ENCODE measurements around the gene JAM3. TPM values are rescaled to one million over a fixed set of nuclear protein-coding genes. Genes with fewer than 3 reads are reported as not detected.

JAM3 gene
- total RNA-seq, 3 donors from 2014 or later (not counting 1 experiment from before 2014, with no cell fraction given), result 2.1 to 3.8 (median 2.4) TPM

DNA sequence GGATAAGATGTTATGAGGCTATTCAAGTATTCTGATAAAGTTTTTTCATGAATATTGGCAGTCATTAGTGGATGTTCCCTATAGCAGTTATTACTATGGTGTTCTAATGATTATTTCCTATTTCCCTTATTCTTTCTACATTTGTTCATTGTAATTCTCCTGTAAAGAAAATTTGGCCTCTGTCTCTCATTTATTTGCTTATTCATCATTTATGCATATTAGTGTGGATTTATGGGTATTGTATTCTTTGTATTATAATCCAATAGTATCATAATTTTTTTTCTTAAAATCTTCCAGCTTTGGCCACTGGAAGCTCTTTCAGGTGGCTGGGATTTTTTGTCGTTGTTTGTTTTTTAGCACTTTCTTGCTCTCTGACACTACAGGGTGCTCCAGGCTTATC lies 47.3 kb downstream of the JAM3 start:
- Histone ChIP-seq H3K27ac (ENCODE audit: low read length) (no peak overlapping the region), H3K4me3 (ENCODE audit: low read length) (no peak overlapping the region), H3K9me3 (ENCODE audit: control insufficient read depth, insufficient read depth, low read length) (no peaks in the 10 kb centered on the region), H3K27me3 (ENCODE audit: control insufficient read depth, insufficient read depth, low read length) (no peaks in the 10 kb centered on the region), H3K4me1 (ENCODE audit: control insufficient read depth, insufficient read depth, low read length) (no peaks in the 10 kb centered on the region), H3K36me3 (ENCODE audit: control insufficient read depth, insufficient read depth, low read length) (no peaks in the 10 kb centered on the region)
- ATAC-seq (no peak), DNase-seq (no peak)
- Mint-ChIP-seq H3K27ac (no peak overlapping the region), H3K36me3 (no peaks in the 10 kb centered on the region), H3K4me3 (no peak overlapping the region), H3K9me3 (no peaks in the 10 kb centered on the region), H3K27me3 (ENCODE audit: low read depth in 2 of 2) (peaks cover 4 to 27% of the 10 kb centered on the region in 2 donors), H3K4me1 (no peaks in the 10 kb centered on the region)
- intact Hi-C loops (cut with micrococcal nuclease), result no loop called here
- WGBS (ENCODE audit: insufficient coverage), result 100% methylated on average over 1 of the region's 1 CpG
- TF ChIP-seq CTCF (IDR thresholded peaks at IDR 0.05), result no peak

DNA sequence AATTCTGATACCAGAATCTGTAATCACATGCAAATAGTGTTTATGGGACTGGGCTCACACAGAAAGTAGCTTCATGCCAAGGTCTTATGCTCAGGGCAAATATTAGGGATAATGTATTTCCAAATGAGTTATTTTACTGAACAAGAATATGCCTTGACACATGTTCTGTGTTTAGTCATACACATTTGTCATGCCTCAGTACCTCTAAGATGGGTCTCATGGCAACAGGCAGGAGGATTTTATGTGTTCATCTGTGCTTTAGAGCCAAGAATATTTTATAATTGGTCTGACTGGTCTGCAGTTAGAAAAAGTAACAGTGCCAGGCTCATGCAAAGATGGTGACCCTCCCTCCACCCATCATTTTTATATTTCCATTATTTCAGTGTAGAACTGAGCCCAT lies 49.1 kb downstream of the JAM3 start:
- Mint-ChIP-seq H3K36me3 (no peaks in the 10 kb centered on the region), H3K27me3 (ENCODE audit: low read depth in 2 of 2) (peaks cover 9 to 30% of the 10 kb centered on the region in 2 donors), H3K27ac (no peak overlapping the region), H3K4me3 (no peak overlapping the region), H3K9me3 (no peaks in the 10 kb centered on the region), H3K4me1 (no peaks in the 10 kb centered on the region)
- H3K9me3 ChIP-seq (ENCODE audit: control insufficient read depth, insufficient read depth, low read length), result no peaks in the 10 kb centered on the region
- no peaks in the 10 kb centered on the region for H3K4me1 ChIP-seq (ENCODE audit: control insufficient read depth, insufficient read depth, low read length)
- no peak for DNase-seq
- no peak for ATAC-seq
- no peaks in the 10 kb centered on the region for H3K27me3 ChIP-seq (ENCODE audit: control insufficient read depth, insufficient read depth, low read length)
- no peaks in the 10 kb centered on the region for H3K36me3 ChIP-seq (ENCODE audit: control insufficient read depth, insufficient read depth, low read length)
- intact Hi-C loops (cut with micrococcal nuclease), result no loop called here
- no peak overlapping the region for H3K4me3 ChIP-seq (ENCODE audit: low read length)
- TF ChIP-seq CTCF (IDR thresholded peaks at IDR 0.05), result no peak
- no peak overlapping the region for H3K27ac ChIP-seq (ENCODE audit: low read length)

GRCh38 chr11:134119094-134119493 lies 50.2 kb downstream of the JAM3 start:
- Mint-ChIP-seq H3K36me3 (no peaks in the 10 kb centered on the region), H3K27me3 (ENCODE audit: low read depth in 2 of 2) (peaks cover 15 to 39% of the 10 kb centered on the region in 2 donors), H3K4me1 (no peaks in the 10 kb centered on the region), H3K27ac (no peak overlapping the region), H3K4me3 (no peak overlapping the region), H3K9me3 (no peaks in the 10 kb centered on the region)
- no peak for ATAC-seq
- H3K36me3 ChIP-seq (ENCODE audit: control insufficient read depth, insufficient read depth, low read length), result no peaks in the 10 kb centered on the region
- no peaks in the 10 kb centered on the region for H3K4me1 ChIP-seq (ENCODE audit: control insufficient read depth, insufficient read depth, low read length)
- H3K9me3 ChIP-seq (ENCODE audit: control insufficient read depth, insufficient read depth, low read length), result no peaks in the 10 kb centered on the region
- TF ChIP-seq CTCF (IDR thresholded peaks at IDR 0.05), result no peak
- intact Hi-C loops (cut with micrococcal nuclease), result no loop called here
- H3K27me3 ChIP-seq (ENCODE audit: control insufficient read depth, insufficient read depth, low read length), result peaks cover 2% of the 10 kb centered on the region
- no peak overlapping the region for H3K27ac ChIP-seq (ENCODE audit: low read length)
- WGBS (ENCODE audit: insufficient coverage), result 73% methylated on average over 3 of the region's 3 CpGs
- no peak overlapping the region for H3K4me3 ChIP-seq (ENCODE audit: low read length)
- DNase-seq, result no peak

GRCh38 chr11:134120143-134120850 lies 51.4 kb downstream of the JAM3 start:
- no peak overlapping the region for H3K27ac Mint-ChIP-seq
- WGBS (ENCODE audit: insufficient coverage), result 88% methylated on average over 13 of the region's 13 CpGs
- peaks cover 5% of the 10 kb centered on the region in 2 donors for H3K4me1 Mint-ChIP-seq
- Histone ChIP-seq H3K4me1 (ENCODE audit: control insufficient read depth, insufficient read depth, low read length) (no peaks in the 10 kb centered on the region), H3K27me3 (ENCODE audit: control insufficient read depth, insufficient read depth, low read length) (peaks cover 9% of the 10 kb centered on the region), H3K27ac (ENCODE audit: low read length) (no peak overlapping the region), H3K36me3 (ENCODE audit: control insufficient read depth, insufficient read depth, low read length) (no peaks in the 10 kb centered on the region), H3K9me3 (ENCODE audit: control insufficient read depth, insufficient read depth, low read length) (no peaks in the 10 kb centered on the region), H3K4me3 (ENCODE audit: low read length) (no peak overlapping the region)
- H3K9me3 Mint-ChIP-seq, result no peaks in the 10 kb centered on the region
- TF ChIP-seq CTCF (IDR thresholded peaks at IDR 0.05), result no peak
- H3K4me3 Mint-ChIP-seq, result no peak overlapping the region
- intact Hi-C loops (cut with micrococcal nuclease), result no loop called here
- no peaks in the 10 kb centered on the region for H3K36me3 Mint-ChIP-seq
- ATAC-seq, result no peak
- peaks cover 20 to 35% of the 10 kb centered on the region in 2 donors for H3K27me3 Mint-ChIP-seq (ENCODE audit: low read depth in 2 of 2)
- no peak for DNase-seq
